ENCODE results near the gene BEND6.
A peak's percentile ranks its signal among the peaks of the same experiment; 100 is the strongest.
"Not testable (repeated sequence)": the region's sequence is repeated elsewhere in the genome, so short reads cannot be mapped to it uniquely, and the experiment has no call there.

The BEND6 gene

GRCh38 chr6:57044061-57044460, 89.2 kb downstream of the BEND6 start:
- not testable (repeated sequence) for DNase-seq

GRCh38 chr6:57044568-57044967, 89.7 kb downstream of the BEND6 start:
- DNase-seq = no peak

- DNase-seq = peak; percentile 64 to 73 (median 70)
These were observed 91.7 kb downstream of the BEND6 start, which contains the start of gene KIAA1586 for GRCh38 chr6:57046332-57047256. TSS of gene KIAA1586 (plus strand) at chr6:57046693. CDS start at chr6:57046756, 63 bp downstream.

- not testable (repeated sequence) for DNase-seq
These were observed 92.3 kb downstream of the BEND6 start for GRCh38 chr6:57047257-57047585.

DNA sequence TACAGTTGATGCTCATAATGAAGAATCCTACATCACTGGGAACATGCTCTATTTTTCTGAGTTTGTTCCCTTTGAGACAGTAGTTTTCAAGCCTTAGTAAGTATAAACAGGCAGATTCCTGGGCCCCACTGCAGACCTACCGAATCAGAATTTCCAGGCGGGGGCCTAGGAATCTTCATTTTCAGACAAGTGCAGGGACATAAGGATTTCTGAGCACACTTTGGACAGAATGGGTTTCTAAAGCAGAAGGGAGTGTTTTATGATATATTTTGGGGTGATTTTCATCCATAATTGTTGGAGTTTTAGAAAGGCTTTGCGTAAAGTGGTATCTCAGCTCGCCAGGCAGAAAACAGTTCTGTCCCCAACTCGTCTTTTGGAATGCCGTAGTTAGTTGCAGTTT, 93.0 kb downstream of the BEND6 start:
- not testable (repeated sequence) for DNase-seq

DNA sequence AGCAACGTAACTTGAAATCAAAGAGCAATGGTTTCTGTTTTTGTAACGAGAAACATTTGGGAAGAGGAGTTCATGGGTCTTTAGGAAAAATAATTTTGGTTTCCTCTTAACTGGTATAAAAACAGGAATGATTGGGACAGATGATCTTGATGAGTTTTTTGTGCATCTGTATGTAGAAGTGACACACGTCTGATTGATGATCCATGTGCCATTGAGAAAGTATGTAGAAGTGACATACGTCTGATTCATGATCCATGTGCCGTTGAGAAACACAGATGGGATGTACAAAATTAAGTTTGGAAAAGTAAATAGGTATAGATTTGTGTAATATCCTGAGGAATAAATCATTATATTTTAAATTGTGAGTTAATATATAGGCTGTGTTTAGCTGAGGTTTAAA, 93.7 kb downstream of the BEND6 start:
- no peak for DNase-seq

- DNase-seq = no peak
These were observed 108.9 kb downstream of the BEND6 start for GRCh38 chr6:57063847-57064246.

- DNase-seq = no peak
These were observed 109.9 kb downstream of the BEND6 start for GRCh38 chr6:57064809-57065208.

DNA sequence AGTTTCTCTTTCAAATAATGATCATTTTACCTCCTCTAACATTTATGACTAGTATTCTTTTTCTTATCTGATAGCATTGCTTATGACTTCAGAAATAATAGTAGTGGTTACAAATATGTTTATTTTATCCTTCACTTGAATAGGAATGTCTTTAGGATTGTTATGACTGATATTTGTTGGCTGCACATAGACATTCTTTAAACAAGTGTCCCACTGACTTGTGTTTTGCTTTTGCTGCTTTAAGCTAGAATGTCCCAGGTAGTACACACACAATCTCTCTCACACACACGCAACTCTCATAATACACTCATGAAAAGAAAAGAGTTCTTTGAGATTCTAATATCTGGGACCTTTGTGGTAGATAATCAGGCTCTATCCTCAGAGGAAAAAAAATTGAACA, 113.2 kb downstream of the BEND6 start:
- no peak for DNase-seq

DNA sequence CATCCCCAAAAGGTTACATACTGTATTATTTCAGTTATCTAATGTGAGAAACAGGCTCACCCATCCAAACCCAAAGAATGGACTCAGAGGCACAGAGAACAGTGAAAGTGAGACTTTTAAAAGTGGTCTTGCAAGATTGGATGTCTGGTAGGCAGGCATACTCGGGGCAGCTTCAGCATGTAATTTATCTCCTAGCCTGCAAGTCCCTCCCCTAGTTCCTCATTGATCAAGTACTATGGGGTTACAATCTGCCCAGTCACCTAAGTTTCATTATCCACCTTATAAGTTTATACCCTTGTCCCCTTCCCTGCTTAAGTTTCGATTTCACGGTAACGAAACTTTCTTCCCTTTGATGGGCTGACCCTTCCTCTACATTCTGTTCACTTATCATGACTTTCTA, 114.3 kb downstream of the BEND6 start:
- no peak for DNase-seq

- DNase-seq = no peak
These were observed 115.0 kb downstream of the BEND6 start for GRCh38 chr6:57069920-57070331.

DNA sequence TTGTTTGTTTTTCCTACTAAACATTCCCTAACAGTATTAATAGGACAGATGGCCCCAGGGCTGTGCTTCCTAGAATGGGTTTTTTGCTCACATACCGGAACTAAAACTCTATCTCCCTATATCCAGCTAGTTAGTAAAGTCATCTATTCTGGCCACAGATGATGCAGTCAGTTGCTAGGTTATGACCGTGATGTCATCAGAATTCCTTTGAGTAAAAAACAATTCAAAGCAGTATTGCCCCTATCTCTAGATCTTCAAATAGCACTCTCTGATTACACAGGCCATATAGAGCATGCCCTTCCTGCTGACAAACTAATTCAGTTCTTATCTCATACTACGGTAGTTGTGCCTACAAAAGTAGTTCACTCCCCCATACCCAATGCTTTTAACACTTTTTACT, 117.2 kb downstream of the BEND6 start:
- DNase-seq = no peak

GRCh38 chr6:57074383-57074782, 119.5 kb downstream of the BEND6 start:
- no peak for DNase-seq

DNA sequence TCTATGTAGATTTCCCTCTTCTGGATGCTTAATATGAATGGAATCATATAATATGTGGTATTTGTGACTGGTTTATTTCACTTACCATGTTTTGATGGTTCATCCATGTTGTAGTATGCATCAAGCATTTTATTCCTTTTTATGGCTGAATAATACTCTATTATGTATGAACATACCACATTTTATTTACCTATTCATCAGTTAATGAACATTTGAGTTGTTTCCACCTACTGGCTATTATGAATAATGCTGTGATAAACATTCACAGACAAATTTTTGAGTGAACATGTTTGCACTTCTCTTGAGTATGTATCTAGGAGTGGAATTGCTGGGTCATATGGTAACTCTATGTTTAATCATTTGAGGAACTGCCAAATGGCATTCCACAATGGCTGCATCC, 120.2 kb downstream of the BEND6 start:
- DNase-seq = no peak

Measured in stimulated activated naive CD4-positive, alpha-beta T cell (primary cell).